CD4-positive, CD25-positive, alpha-beta regulatory T cell (primary cell): ENCODE results near the gene ZNF695. TPM values are rescaled to one million over a fixed set of nuclear protein-coding genes. Genes with fewer than 3 reads are reported as not detected.

Experiments used
- ATAC-seq, 2 donors: fragments of 150-1000 bp; cut with Tn5 transposase; one replicate each; pipeline ENCODE4 v1.10.0; 2021; ENCODE audit warnings: low read depth in 2 of 2, moderate number of reproducible peaks in 2 of 2, moderate library complexity in 1 of 2
- DNase-seq, 3 donors: peaks; one replicate each; pipeline versions ENCODE4 v3.0.0 to v3.0.0-alpha.2; 2012 to 2022; ENCODE audit warnings: mixed read lengths in 1 of 3
- H3K27ac ChIP-seq: one replicate; pipeline ENCODE4 v1.7.0; 2013; ENCODE audit warnings: mild to moderate bottlenecking, low read length; ENCODE audit not compliant: insufficient read depth, poor library complexity, severe bottlenecking
- H3K27me3 ChIP-seq: one replicate; pipeline ENCODE4 v1.7.0; 2013; ENCODE audit warnings: low read length; ENCODE audit not compliant: control insufficient read depth, insufficient read depth
- H3K36me3 ChIP-seq: one replicate; pipeline ENCODE4 v1.7.0; 2013; ENCODE audit warnings: mild to moderate bottlenecking, low read length, moderate library complexity; ENCODE audit not compliant: control insufficient read depth, insufficient read depth
- H3K4me1 ChIP-seq: 2 replicates; pipeline ENCODE4 v1.7.0; 2013; ENCODE audit warnings: mild to moderate bottlenecking, low read length; ENCODE audit not compliant: insufficient read depth, control insufficient read depth, poor library complexity, severe bottlenecking
- H3K4me3 ChIP-seq: one replicate; pipeline ENCODE4 v1.7.0; 2013; ENCODE audit warnings: low read depth, mild to moderate bottlenecking, low read length, moderate library complexity
- H3K9me3 ChIP-seq, 2 experiments: 1 replicate in 1 of 2; 2 replicates in 1 of 2; pipeline ENCODE4 v1.7.0; 2013; ENCODE audit warnings: low read length in 2 of 2, mild to moderate bottlenecking in 1 of 2, moderate library complexity in 1 of 2; ENCODE audit not compliant: control insufficient read depth in 2 of 2
- H3K27ac Mint-ChIP-seq, 3 donors: one replicate each; pipeline ENCODE4 v1.8.0; 2020 to 2022; ENCODE audit warnings: mild to moderate bottlenecking in 3 of 3, mixed read lengths in 3 of 3, moderate library complexity in 2 of 3
- H3K27me3 Mint-ChIP-seq: one replicate; pipeline ENCODE4 v1.8.0; 2022; ENCODE audit warnings: mild to moderate bottlenecking, mixed read lengths
- H3K36me3 Mint-ChIP-seq: one replicate; pipeline ENCODE4 v1.8.0; 2020; ENCODE audit warnings: mixed read lengths
- H3K4me1 Mint-ChIP-seq, 4 donors: one replicate each; pipeline ENCODE4 v1.8.0; 2020 to 2022; ENCODE audit warnings: mixed read lengths in 4 of 4, mild to moderate bottlenecking in 1 of 4
- H3K4me3 Mint-ChIP-seq, 4 donors: one replicate each; pipeline ENCODE4 v1.8.0; 2020 to 2022; ENCODE audit warnings: mild to moderate bottlenecking in 4 of 4, mixed read lengths in 4 of 4, moderate library complexity in 3 of 4
- H3K9me3 Mint-ChIP-seq, 7 donors: one replicate each; pipeline ENCODE4 v1.8.0; 2020 to 2022; ENCODE audit warnings: mixed read lengths in 7 of 7, mild to moderate bottlenecking in 3 of 7, moderate library complexity in 2 of 7
- polyA plus RNA-seq, 4 donors: library from polyadenylated mRNA; unstranded; fragments of 300-500 nt; fragmentation: Illumina TruSeq; gene quantifications; one replicate each; pipeline ENCODE4 v1.2.3, GENCODE V29; 2021
- total RNA-seq: library from RNA; stranded (reverse); gene quantifications from one replicate; pipeline ENCODE4 v1.2.3, GENCODE V29; 2022

The ZNF695 gene
- total and polyA plus RNA-seq, 5 donors from 2014 or later: not detected

DNA sequence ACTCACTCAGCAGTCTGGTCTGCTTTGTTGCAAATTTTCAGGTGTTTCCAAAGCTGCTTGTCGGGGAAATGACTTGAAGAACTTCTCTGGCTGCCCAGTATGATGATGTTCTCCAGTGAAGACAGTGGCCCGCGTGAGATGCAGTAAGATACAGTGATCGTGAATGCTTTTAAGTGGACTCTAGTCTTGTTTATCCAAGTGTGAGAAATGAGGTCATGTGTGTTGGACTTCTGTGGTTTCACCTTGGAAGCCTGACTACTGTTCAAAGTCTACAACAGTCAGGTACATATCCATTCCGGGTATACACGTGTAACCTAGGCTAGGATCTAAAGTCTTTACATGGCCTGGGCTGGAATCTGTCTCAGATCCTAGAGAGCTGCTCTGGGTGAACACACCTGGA is 29.1 kb downstream of the ZNF695 start:
- Histone ChIP-seq H3K4me1 (no peaks in the 10 kb centered on the region), H3K9me3 (peaks cover 14 to 23% of the 10 kb centered on the region in 2 experiments), H3K4me3 (no peak overlapping the region), H3K36me3 (no peaks in the 10 kb centered on the region), H3K27ac (no peak overlapping the region), H3K27me3 (peaks cover 4% of the 10 kb centered on the region)
- ATAC-seq (no peak), DNase-seq (no peak)
- no peaks in the 10 kb centered on the region for H3K27me3 Mint-ChIP-seq
- no peak overlapping the region for H3K27ac Mint-ChIP-seq
- peaks cover 0 to 5% (median 0%) of the 10 kb centered on the region in 4 donors for H3K4me1 Mint-ChIP-seq
- H3K36me3 Mint-ChIP-seq: no peaks in the 10 kb centered on the region
- peak overlapping the region in 1 of 4 donors; percentile 38 for H3K4me3 Mint-ChIP-seq
- H3K9me3 Mint-ChIP-seq: peaks cover 5 to 47% (median 23%) of the 10 kb centered on the region in 7 donors

DNA sequence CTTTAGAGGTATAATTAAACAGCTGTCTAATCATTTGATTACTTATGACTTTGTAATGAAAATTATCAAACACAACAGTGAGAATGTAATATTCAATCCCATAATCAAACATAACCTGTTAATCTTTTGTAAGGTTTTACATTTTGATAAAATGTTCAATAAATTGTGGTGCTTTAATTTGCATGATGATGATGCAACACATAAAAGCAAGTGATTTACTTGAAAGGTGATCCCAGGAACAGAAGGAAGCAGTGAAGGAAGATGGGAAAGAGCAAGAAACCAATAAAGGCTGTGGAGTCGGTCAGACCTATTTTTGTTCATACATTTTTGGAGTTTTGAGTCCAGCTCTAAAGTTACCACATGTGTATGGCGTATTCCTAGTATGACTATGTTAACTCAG is 29.6 kb downstream of the ZNF695 start:
- H3K27ac Mint-ChIP-seq: no peak overlapping the region
- Histone ChIP-seq H3K4me1 (no peaks in the 10 kb centered on the region), H3K27me3 (peaks cover 4% of the 10 kb centered on the region), H3K4me3 (no peak overlapping the region), H3K36me3 (no peaks in the 10 kb centered on the region), H3K27ac (no peak overlapping the region), H3K9me3 (peaks cover 14 to 20% of the 10 kb centered on the region in 2 experiments)
- DNase-seq (no peak), ATAC-seq (no peak)
- peaks cover 5 to 42% (median 23%) of the 10 kb centered on the region in 7 donors for H3K9me3 Mint-ChIP-seq
- no peaks in the 10 kb centered on the region for H3K27me3 Mint-ChIP-seq
- no peak overlapping the region for H3K4me3 Mint-ChIP-seq
- no peaks in the 10 kb centered on the region for H3K36me3 Mint-ChIP-seq
- H3K4me1 Mint-ChIP-seq: peaks cover 0 to 5% (median 0%) of the 10 kb centered on the region in 4 donors

- no peak overlapping the region for H3K4me3 Mint-ChIP-seq
- DNase-seq: no peak
- Histone ChIP-seq H3K36me3 (no peaks in the 10 kb centered on the region), H3K9me3 (peaks cover 6 to 11% of the 10 kb centered on the region in 2 experiments), H3K27ac (no peak overlapping the region), H3K27me3 (peaks cover 4% of the 10 kb centered on the region), H3K4me1 (no peaks in the 10 kb centered on the region), H3K4me3 (no peak overlapping the region)
- peaks cover 0 to 29% (median 12%) of the 10 kb centered on the region in 7 donors for H3K9me3 Mint-ChIP-seq
- no peaks in the 10 kb centered on the region for H3K4me1 Mint-ChIP-seq
- H3K27ac Mint-ChIP-seq: no peak overlapping the region
- ATAC-seq: no peak
- peaks cover 4% of the 10 kb centered on the region for H3K36me3 Mint-ChIP-seq
- peaks cover 5% of the 10 kb centered on the region for H3K27me3 Mint-ChIP-seq
Measured at GRCh38 chr1:246971969-246972368, 35.9 kb downstream of the ZNF695 start.

- Mint-ChIP-seq H3K9me3 (peaks cover 0 to 30% (median 12%) of the 10 kb centered on the region in 7 donors), H3K27me3 (peaks cover 5% of the 10 kb centered on the region), H3K4me3 (no peak overlapping the region), H3K27ac (no peak overlapping the region), H3K36me3 (peaks cover 4% of the 10 kb centered on the region), H3K4me1 (no peaks in the 10 kb centered on the region)
- no peak overlapping the region for H3K4me3 ChIP-seq
- no peak for ATAC-seq
- no peaks in the 10 kb centered on the region for H3K4me1 ChIP-seq
- no peaks in the 10 kb centered on the region for H3K36me3 ChIP-seq
- DNase-seq: peak; percentile 5 to 35 (median 27)
- no peak overlapping the region for H3K27ac ChIP-seq
- H3K27me3 ChIP-seq: peaks cover 4% of the 10 kb centered on the region
- peaks cover 6 to 11% of the 10 kb centered on the region in 2 experiments for H3K9me3 ChIP-seq
Measured at GRCh38 chr1:246971090-246971721, 36.7 kb downstream of the ZNF695 start.

- Histone ChIP-seq H3K27ac (no peak overlapping the region), H3K4me1 (no peaks in the 10 kb centered on the region), H3K9me3 (peaks cover 6 to 11% of the 10 kb centered on the region in 2 experiments), H3K4me3 (no peak overlapping the region), H3K27me3 (peaks cover 1% of the 10 kb centered on the region), H3K36me3 (no peaks in the 10 kb centered on the region)
- Mint-ChIP-seq H3K4me3 (no peak overlapping the region), H3K36me3 (peaks cover 7% of the 10 kb centered on the region), H3K9me3 (peaks cover 0 to 29% (median 12%) of the 10 kb centered on the region in 7 donors), H3K27me3 (peaks cover 5% of the 10 kb centered on the region), H3K4me1 (no peaks in the 10 kb centered on the region), H3K27ac (peak overlapping the region in 1 of 3 donors; percentile 12)
- ATAC-seq (no peak), DNase-seq (no peak)
Measured at GRCh38 chr1:246969621-246970020, 38.2 kb downstream of the ZNF695 start.

DNA sequence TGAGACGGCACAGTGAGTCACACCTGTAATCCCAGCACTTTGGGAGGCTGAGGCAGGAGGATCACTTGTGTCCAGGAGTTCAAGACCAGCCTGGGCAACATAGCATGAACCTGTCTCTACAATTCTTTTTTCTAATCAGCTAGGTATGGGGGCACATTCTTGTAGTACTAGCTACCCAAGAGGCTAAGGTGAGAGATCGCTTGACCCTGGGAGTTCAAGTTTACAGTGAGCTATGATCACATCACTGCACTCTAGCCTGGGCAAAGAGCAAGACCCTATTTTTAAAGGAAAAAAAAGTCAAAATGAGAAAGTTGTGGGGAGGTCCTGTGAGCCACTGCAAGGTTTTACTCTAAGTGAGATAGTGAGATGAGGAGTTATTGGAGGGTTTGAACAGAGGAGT is 41.4 kb downstream of the ZNF695 start:
- H3K4me1 Mint-ChIP-seq: no peaks in the 10 kb centered on the region
- no peaks in the 10 kb centered on the region for H3K27me3 ChIP-seq
- peaks cover 7% of the 10 kb centered on the region for H3K36me3 Mint-ChIP-seq
- H3K4me3 Mint-ChIP-seq: no peak overlapping the region
- no peak overlapping the region for H3K27ac Mint-ChIP-seq
- H3K4me3 ChIP-seq: no peak overlapping the region
- H3K9me3 Mint-ChIP-seq: peaks cover 1 to 26% (median 12%) of the 10 kb centered on the region in 7 donors
- peaks cover 6 to 11% of the 10 kb centered on the region in 2 experiments for H3K9me3 ChIP-seq
- H3K27me3 Mint-ChIP-seq: peaks cover 5% of the 10 kb centered on the region
- no peaks in the 10 kb centered on the region for H3K4me1 ChIP-seq
- no peaks in the 10 kb centered on the region for H3K36me3 ChIP-seq
- no peak for ATAC-seq
- no peak for DNase-seq
- H3K27ac ChIP-seq: no peak overlapping the region

GRCh38 chr1:246959944-246960693 is 47.7 kb downstream of the ZNF695 start:
- Mint-ChIP-seq H3K27me3 (no peaks in the 10 kb centered on the region), H3K27ac (peak overlapping the region in 1 of 3 donors; percentile 33), H3K4me1 (no peaks in the 10 kb centered on the region), H3K9me3 (peaks cover 0 to 3% (median 0%) of the 10 kb centered on the region in 7 donors), H3K36me3 (no peaks in the 10 kb centered on the region), H3K4me3 (no peak overlapping the region)
- no peak for DNase-seq
- Histone ChIP-seq H3K27me3 (no peaks in the 10 kb centered on the region), H3K4me1 (no peaks in the 10 kb centered on the region), H3K27ac (no peak overlapping the region), H3K4me3 (no peak overlapping the region), H3K9me3 (no peaks in the 10 kb centered on the region), H3K36me3 (no peaks in the 10 kb centered on the region)
- no peak for ATAC-seq
